CD4-positive, alpha-beta T cell treated with Interleukin-6 at 100 ng/mL for 8 hours (primary cell): ENCODE data around the gene B3GALT5.
"Not testable (repeated sequence)": the region's sequence is repeated elsewhere in the genome, so short reads cannot be mapped to it uniquely, and the experiment has no call there.

Experiments
- DNase-seq: peaks from one replicate; pipeline ENCODE4 v3.0.0-alpha.2; 2020; ENCODE audit warnings: mixed read lengths, low spot score

The B3GALT5 gene, protein sequence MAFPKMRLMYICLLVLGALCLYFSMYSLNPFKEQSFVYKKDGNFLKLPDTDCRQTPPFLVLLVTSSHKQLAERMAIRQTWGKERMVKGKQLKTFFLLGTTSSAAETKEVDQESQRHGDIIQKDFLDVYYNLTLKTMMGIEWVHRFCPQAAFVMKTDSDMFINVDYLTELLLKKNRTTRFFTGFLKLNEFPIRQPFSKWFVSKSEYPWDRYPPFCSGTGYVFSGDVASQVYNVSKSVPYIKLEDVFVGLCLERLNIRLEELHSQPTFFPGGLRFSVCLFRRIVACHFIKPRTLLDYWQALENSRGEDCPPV

DNA sequence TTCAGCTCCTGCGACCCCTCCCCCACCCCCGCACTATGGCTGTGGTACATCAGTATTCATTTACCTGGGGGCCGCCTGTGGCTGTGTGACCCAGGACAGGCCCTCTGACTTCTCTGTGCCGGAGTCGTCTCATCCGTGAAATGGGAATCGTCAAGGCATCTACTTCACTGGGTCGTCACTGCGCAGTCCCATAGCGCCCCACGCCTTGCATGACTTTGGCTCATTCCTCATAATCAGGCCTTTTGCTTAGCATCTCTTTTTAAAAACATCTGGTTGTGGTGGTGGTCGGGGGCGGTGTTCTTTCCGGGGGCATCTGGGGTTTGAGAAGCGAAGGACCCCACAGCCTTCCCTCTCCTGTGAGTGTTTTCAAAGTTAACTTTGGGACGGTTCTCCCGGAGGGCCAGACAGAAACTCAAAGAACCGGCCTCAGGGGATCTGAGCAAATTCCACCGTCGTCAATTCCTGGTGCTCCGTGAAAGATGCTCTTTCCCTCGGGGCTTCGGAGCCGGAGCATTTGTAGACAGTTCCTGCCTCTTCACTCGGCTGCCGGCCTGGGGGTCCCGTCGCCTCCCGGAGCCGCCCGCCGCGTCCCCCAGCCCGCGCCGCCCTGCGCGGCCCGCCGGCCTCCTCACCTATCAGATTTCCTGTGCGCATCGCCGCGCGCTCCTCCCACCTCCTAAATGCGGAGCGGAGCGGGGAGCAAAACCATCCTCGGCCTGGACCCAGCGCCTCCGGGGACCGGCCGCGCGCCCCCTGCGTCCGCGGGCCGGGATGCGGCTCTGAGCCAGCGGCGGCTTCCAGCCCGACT is at the start of gene B3GALT5:
Gene B3GALT5 (plus strand): TSS at position 708 of the 808 bp plus-strand sequence. CDS start 47,620 bp downstream, outside the sequence.
- no peak for DNase-seq

DNA sequence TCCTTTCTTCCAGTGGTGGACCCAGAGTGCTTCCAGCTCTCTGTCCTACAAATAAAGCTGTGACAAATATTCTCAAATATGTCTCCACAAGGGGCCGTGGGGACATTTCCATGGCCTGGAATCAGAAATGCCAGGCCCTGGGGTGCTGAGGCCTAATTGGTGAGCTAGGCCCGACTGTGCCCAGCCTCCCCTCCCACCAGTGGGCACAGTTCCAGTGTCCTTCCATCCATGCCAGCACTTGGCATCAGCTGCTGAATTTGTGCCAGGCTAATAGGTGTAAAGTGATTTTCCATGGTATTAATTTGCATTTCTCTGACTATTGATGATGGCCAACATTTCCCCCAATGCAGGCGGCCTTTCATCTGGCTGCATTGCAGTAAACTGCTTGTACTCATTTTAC is 48.5 kb upstream of the B3GALT5 start:
- DNase-seq, result no peak

DNA sequence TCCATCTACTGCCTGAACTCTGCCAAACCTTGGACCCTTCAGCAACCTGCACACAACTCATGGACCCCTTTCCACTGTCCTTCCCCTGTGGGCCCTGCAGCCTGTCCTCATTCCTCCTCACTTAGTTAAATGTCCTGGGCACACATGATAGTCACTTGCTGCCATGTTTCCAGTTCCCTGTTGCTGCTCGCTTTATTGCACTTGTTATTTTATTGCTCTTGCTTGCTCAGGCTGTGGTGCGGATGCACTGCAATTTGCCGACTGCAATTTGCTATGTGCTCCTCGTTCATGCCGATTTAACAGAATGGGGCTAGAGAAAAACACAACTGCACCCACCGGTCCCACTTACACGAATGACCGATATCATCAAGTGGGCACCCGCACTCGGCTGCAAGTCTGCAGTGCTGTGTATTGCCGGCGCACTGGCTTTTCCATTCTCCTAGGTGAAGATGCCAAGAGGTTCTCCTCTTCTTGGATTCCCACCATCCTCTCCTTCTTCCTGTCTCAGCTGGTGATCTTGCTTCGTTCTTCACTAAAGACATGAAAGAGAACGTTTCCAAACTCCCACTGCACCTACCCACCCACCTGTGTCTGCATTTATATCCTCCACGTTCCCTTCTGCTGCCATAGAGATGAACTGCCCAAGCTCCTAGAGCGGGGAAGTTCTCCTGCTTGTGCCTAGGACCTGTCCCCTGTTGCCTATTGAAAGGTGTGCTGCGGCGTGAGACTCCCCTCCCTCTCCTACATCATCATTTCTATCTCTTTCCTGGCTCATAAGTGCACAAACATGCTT is 45.4 kb upstream of the B3GALT5 start:
- no peak for DNase-seq

DNA sequence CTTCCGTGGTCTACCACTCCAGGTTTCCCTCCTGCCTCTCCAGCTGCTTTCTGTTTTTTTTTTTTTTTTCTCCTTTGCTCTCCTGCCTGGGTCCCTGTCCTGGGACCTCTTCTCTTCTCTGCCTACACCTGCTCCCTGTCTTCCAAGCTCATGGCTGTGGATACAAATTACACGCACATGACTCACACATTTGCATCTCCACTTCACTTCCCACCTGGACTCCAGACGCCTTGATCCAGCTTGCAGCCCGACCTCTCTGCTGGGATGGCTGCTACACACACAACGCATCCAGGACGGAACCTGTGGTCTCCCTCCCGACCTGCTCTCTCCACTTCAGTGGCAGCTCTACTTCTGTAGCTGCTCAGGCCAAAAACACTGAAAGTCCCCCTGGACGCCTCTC is 44.4 kb upstream of the B3GALT5 start:
- no peak for DNase-seq

DNA sequence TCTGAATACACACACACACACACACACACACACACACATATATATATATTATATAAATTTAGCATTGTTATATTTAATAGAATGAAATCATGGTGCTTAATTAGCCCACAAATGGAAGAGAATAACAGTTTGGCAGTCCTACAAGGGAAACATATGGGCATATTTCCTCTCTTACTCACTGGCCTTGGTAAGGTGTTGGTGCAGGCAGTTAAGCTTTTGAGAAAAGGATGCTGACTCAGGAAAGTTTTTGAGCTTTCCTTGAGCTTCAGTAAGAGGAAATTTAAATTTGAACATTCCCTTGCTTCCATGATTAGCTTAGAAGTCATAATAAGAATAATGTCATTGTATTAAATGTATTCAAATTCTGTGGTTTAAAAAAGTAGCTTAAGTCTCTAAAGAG is 37.0 kb upstream of the B3GALT5 start:
- DNase-seq, result no peak

DNA sequence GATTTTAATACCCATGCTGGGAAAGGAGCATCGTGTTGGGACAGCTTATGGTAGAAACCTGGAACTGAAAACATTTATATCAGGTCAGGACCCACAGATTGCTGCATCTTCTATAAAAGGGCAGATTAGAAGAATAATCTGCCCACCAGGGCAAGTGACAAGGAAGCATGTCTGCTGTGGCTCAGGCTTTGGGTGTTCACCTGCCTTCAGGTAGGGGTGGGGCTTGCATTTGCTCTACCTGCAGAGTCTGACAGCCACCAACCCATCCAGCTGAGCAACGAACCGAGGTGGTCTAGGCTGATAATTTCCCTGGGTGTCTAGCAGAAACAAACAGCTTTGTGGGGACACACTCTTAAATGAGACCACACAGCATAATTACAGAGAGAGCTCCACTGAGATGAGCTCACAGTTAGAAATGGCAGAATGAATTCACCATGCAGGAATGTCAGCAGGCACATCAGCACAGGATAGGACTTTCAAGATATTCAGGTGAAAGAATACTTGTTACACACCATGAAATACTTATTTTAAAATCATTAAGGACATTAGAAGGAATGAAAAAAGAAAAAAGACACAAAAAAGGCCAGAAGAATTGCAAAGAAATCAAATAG is 36.1 kb upstream of the B3GALT5 start:
- DNase-seq, result no peak

DNA sequence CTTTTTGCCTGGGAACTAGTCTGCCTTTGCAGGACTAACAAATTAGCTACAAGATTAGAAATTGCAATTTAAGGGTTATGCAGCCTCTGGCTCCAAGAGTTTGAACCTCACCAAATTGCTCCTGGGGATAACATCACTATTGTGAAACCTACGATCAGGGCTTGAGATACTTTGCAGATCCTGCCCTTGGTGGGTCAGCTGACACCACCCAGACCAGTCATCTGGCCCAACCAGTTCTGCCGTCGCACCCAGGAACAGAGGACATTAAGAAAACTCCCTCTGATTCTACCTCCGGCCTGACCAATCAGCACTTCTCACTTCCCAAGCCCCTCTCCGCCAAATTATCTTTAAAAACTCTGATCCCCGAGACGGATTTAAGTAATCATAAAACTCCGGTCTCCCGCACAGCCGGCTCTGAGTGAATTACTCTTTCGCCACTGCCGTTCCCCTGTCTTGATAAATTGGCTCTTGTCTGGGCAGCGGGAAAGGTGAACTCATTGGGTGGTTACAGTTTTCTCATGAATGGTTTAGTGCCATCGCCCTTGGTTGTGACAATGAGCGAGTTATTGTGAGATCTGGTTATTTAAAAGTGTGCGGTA is 32.9 kb upstream of the B3GALT5 start:
- no peak for DNase-seq

DNA sequence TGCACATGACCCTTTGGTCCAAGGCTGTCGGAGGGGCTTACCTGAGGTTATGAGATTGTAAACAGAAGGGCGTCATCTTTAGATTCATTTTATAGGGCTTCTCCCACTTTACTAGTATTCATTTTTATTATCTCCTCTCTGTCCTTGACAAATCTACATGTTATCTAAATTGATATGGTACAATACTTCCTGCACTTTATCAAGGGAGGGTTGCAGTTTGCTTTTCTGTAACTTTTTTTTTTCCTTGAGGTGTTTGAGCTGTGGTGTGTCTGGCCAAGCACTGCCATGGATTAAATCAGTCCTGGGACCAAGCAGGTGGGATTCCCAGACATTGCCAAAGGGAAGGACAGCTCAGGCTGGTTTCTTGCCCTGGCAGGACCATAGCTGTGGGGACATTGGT is 32.0 kb upstream of the B3GALT5 start:
- no peak for DNase-seq

DNA sequence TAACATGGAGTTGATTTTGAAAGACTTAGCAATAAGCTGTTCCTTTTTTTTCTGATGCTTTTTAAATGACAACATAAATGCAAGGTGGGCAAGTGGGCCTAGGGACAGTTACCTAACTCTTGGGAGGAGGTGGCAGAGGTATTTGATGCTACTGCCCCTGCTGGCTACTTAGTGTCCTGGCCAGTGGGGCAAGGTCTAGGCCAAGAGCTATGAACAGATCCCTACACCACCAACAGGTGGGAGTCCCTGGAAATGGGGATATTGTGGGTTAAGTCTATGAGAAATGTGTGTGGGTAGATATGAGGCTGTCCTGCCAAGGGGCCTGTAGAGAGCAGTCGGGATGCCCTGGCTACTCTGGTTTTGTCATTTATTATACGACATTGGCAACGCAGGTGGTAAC is 31.3 kb upstream of the B3GALT5 start:
- DNase-seq, result no peak

DNA sequence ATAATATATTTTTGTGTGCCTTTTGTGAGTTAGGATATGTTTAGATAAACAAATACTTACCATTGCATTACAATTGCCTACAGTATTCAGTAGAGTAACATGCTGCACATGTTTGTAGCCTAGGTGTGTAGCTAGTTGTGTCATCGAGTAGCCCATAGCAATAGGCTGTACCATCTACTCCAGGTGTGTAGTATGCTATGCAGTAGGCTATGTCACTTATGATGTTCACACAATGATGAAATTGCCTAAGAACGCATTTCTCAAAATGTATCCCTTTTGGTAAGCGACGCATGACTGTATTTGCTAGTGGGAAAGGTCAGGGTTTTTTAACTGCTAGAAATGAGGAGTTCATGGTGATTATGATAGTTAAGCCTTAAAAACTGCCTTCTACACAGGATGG is 30.0 kb upstream of the B3GALT5 start:
- no peak for DNase-seq

DNA sequence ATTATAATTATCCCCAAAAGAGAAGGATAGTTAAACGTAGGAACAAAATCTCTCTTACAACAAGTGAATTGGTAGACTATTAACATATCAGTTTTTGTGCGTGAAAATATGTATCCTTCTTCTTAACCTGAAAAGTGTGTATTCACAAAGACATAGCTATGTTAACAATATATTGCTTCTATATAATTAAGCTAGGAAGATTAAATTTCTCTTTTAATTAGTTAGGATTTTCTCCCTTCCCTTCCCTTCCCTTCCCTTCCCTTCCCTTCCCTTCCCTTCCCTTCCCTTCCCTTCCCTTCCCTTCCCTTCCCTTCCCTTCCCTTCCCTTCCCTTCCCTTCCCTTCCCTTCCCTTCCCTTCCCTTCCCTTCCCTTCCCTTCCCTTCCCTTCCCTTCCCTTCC is 29.2 kb upstream of the B3GALT5 start:
- DNase-seq, result not testable (repeated sequence)

DNA sequence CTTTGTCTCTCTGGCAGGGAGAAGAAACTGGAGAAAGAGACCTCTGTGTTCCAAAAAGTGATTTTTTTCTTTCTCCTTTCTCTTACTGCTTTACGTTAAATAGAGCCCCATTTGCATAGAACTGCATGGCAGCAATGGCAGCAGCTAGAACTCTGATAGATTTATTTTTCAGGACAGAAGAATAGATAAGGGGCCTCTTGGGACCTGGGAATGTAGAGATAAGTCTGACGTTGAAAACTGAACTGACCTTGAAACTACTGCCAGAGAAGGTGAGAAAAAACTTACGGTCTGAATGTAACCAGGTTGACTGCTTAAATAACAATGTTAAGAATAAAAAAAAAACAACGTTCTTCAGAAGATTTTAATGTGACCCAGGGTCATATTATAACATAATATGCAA is 25.4 kb upstream of the B3GALT5 start:
- no peak for DNase-seq

DNA sequence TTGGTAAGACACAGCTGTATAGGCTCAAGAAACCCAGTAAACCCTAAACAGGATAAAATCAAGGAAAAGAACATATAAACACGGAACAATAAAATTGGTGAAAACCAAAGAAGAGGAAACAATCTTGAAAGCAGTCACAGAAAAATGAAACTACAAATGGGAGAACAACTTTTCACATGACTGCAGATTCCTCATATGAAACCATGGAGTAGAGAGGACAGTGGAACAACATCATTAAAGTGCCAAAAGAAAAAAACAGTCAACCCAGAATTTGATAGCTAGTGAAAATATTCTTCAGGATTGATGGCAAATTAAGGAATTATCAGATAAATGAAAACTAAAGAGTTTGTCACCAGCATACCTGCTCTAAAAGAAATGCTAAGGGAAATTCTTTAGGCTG is 23.9 kb upstream of the B3GALT5 start:
- DNase-seq, result no peak

DNA sequence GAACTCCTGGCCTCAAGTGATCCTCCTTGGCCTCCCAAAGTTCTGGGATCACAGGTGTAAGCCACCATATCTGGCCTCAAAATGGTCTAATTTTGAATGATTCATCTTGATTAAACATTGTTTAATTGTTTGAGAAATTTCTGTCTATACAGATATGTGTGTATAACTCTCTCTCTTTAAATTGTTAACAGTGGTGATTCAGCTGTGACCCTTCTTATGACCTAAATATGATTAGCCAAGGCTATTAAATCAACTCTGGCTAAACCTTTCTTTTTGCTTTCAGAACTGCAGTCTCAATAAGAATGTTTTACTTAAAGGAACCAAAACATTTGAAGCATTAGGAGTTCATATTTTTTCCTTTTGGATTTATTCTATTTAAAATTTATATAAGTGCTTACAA is 19.2 kb upstream of the B3GALT5 start:
- DNase-seq, result no peak

DNA sequence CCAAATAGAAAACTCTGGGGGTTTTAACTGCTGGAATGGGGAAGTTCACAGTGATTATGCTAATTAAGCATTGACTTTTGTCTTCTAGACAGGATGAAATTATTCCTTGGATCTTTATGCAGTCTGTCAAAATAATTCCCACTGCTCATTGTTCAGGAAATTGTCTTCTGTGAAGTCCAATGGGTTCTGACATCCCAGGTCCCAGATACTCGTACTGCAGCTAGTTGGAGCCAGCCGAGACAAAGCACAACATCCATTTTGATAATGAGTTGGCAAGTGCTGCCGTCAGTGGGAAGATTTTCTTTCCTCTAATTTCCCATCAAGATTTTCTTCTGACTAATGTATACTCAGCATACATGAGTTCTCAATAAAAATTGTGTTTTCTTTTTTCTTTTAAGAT is 17.3 kb upstream of the B3GALT5 start:
- no peak for DNase-seq

DNA sequence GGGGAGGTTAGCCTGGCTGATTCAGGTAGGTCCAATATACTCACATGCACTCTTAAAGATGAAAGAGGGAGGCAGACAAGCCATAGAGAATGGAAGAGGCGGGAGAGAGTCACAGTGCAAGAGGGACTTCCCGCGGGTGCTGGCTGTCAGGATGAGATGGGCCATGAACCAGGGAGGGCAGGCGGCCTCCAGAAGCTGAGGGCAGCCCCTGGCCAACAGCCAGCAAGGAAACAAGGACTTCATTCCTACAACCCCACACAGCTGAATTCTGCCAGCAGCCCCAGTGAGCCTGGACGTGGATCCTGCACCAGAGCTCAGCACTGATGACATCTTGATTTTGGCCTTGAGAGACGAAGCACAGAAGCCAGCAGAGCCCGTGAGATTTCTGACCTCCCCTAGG is 15.1 kb upstream of the B3GALT5 start:
- DNase-seq, result no peak

DNA sequence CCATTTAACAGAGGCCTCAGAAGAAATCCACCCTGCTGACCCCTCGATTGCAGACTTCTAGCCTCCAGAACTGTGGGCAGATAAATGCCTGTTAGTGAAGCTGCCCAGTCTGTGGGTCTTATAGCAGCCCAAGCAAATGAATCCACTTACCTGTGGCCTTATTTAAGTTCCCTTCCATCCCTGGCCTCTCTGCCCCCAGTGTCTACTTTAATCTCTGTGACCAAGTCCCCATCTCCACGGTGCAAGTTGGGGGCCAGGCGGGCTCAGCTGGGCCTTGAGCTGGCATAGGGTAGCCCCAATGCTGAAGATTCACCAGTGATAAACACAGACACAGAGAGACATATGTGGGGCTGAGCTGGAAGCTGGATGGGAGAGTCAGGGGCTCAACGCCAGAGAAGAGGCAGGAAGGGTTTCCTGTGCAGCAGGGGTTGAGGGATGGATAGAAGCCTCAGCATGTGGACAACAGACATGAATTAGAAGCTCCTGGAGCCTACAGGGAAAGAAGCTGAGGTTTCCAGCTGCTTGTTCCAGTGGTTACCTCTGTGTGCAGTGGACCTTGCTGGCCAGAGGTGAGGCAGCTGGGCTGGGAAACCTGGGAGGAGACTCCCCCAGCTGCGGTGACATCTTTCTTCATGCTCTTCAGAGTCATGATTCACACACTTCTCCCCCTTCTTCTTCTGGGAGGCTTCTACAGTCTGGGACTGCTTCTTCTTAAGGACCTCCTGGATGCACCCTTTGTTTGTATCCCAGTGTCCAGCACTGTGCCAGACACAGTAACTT is 13.4 kb upstream of the B3GALT5 start:
- no peak for DNase-seq

DNA sequence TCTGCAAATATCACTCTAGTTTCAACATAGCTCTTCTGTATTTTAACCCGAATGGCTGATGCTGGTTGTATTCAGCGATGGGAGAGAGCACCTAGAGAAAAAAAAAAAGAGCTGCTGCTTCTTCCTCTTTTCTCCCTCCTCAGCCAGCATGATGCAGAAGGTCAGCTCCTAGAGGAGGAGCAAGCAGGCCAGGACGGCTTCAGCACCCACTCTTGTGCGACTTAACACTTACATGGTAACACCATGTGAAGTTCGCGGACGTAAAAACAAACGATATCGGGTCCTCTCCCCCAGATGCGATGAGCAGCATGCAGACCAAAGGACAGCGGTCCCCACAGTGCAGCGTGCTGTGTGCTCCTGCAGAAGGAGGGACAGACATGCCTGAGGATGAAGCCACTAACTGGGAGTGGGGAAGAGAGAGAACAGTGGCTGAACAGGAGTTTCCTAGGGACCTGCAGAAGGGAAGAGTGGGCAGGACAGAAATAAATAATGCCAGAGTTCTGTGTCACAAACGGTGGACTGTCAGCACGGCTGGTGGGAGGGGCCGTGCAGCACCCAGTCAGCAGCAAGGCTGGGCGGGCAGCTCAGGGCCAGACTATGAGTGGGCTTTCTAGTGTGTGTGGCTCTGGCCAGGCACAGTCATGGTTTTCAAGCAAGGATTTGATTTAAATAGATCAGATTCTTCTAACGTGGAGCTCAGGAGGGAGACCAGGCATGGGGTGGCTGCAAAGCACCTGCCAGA is 11.4 kb upstream of the B3GALT5 start:
- no peak for DNase-seq

DNA sequence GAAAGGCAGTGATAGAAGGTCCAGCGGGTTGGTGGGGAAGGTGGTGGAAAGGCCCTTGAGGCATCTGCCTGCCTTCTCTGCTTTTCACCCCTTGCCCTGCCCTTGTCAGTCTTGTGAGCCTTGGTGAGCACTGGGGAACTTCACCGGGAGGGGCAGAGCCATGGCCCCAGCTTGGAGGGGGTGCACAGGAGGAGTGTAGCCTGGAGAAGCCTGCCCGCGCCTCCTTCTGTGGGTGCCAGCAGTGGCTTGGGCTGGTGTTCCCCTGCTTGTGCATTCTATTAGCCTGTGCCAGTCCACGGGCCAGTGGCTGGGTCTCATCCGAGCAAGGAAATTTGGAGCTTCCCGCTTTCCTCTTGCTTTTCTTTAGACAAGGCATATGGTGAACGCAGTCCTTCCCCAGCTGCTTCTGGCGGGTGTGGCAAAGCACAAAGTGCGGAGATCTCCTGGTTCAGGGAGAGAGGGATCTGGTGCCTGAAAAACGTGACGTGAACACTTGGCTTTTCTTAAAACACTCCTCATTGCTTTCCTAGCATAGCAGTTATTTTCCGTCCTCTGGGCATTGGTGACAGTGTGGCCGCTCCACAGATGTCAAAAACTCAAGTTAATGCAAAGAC is 10.6 kb upstream of the B3GALT5 start:
- DNase-seq, result no peak

DNA sequence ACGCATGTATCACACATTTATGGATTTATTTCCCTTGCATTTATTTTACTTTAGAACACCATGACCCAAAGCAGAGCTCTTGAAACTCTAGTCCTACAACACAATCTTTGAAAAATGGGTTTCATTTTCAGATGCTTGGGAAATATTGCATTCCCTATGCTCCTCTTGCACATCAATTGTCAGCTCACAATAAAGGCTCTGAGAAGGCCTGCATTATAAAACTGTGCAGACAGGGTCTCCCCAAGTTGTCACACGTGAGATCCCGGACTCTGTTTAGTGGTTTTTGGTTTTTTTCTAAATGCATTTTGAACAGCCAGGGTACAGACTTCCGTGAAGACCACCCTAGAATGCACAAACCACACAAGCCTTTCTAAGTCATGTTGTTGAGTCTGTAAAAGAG is 9.9 kb upstream of the B3GALT5 start:
- no peak for DNase-seq
